IMR-90 (cell line): ENCODE data around the gene UGT1A7. TPM values are rescaled to one million over a fixed set of nuclear protein-coding genes. Genes with fewer than 3 reads are reported as not detected.

Experiments used
- ATAC-seq: fragments of 200-7000 bp; cut with Tn5 transposase; 2 replicates; pipeline ENCODE4 v1.9.1; 2020; ENCODE audit warnings: low read depth, mild to moderate bottlenecking, moderate library complexity
- BruUV-seq: library from RNA; stranded (reverse); fragments of 400-500 nt; replicated peaks from 2 replicates; lab custom pipeline; 2021; lab: Mats Ljungman, UMichigan
- CTCF ChIA-PET: fragments of 300-600 bp; formaldehyde crosslinking; extraction: SDS; loops from one replicate; lab custom pipeline; 2021; ENCODE audit warnings: antibody characterized with exemption; lab: Yijun Ruan, JAX
- POLR2A ChIA-PET: fragments of 300-600 bp; sonication (Branson Sonifier 250); formaldehyde crosslinking; loops from one replicate; lab custom pipeline; 2022; ENCODE audit warnings: antibody characterized with exemption; ENCODE audit not compliant: unreplicated experiment; lab: Charles Lee
- DNase-seq: peaks from one replicate; pipeline ENCODE4 v3.0.0; 2013
- H2AFZ ChIP-seq: replicated peaks from 2 replicates; pipeline ENCODE3; 2013; ENCODE audit warnings: low read length, mild to moderate bottlenecking; ENCODE audit not compliant: poor library complexity
- H2AK5ac ChIP-seq: 2 replicates; pipeline ENCODE4 v1.6.1; 2013; ENCODE audit warnings: low read depth, low read length, inconsistent platforms
- H2AK9ac ChIP-seq: replicated peaks from 2 replicates; pipeline ENCODE3; 2013; ENCODE audit warnings: mild to moderate bottlenecking, low read depth, low read length, moderate library complexity; ENCODE audit not compliant: poor library complexity
- H2BK120ac ChIP-seq: 2 replicates; pipeline ENCODE4 v1.6.1; 2013; ENCODE audit warnings: low read depth, low read length, inconsistent platforms
- H2BK15ac ChIP-seq: 3 replicates; pipeline ENCODE4 v1.6.1; 2013; ENCODE audit warnings: low read depth, low read length, inconsistent platforms
- H2BK20ac ChIP-seq: 2 replicates; pipeline ENCODE4 v1.6.1; 2013; ENCODE audit warnings: low read depth, mild to moderate bottlenecking, inconsistent platforms, low read length, moderate library complexity
- H2BK5ac ChIP-seq: 2 replicates; pipeline ENCODE4 v1.6.1; 2013; ENCODE audit warnings: mild to moderate bottlenecking, low read depth, low read length, inconsistent platforms; ENCODE audit not compliant: poor library complexity, severe bottlenecking
- H3K14ac ChIP-seq: replicated peaks from 2 replicates; pipeline ENCODE4 v1.6.1; 2013; ENCODE audit warnings: low read depth, low read length, inconsistent platforms
- H3K18ac ChIP-seq: 2 replicates; pipeline ENCODE4 v1.6.1; 2013; ENCODE audit warnings: low read depth, low read length, control low read depth
- H3K23ac ChIP-seq: 2 replicates; pipeline ENCODE4 v1.6.1; 2013; ENCODE audit warnings: low read depth, low read length, inconsistent platforms
- H3K27ac ChIP-seq: 2 replicates; pipeline ENCODE4 v1.5.1; 2013; ENCODE audit warnings: mild to moderate bottlenecking, control low read depth, low read length; ENCODE audit not compliant: insufficient read depth
- H3K27me3 ChIP-seq: 2 replicates; pipeline ENCODE4 v1.6.1; 2013; ENCODE audit warnings: low read length; ENCODE audit not compliant: control insufficient read depth, insufficient read depth
- H3K36me3 ChIP-seq: 2 replicates; pipeline ENCODE4 v1.6.1; 2013; ENCODE audit warnings: low read length, mixed read lengths; ENCODE audit not compliant: control insufficient read depth, insufficient read depth
- H3K4ac ChIP-seq: 2 replicates; pipeline ENCODE4 v1.6.1; 2013; ENCODE audit warnings: low read depth, low read length, inconsistent platforms
- H3K4me1 ChIP-seq: 2 replicates; pipeline ENCODE4 v1.6.1; 2013; ENCODE audit warnings: low read length, mixed read lengths; ENCODE audit not compliant: control insufficient read depth, insufficient read depth
- H3K4me2 ChIP-seq: 2 replicates; pipeline ENCODE4 v1.6.1; 2013; ENCODE audit warnings: low read depth, mild to moderate bottlenecking, control low read depth, low read length, moderate library complexity
- H3K4me3 ChIP-seq: 2 replicates; pipeline ENCODE4 v1.5.1; 2013; ENCODE audit warnings: low read depth, mild to moderate bottlenecking, control low read depth, low read length, moderate library complexity; ENCODE audit not compliant: insufficient read depth
- H3K56ac ChIP-seq: 2 replicates; pipeline ENCODE4 v1.6.1; 2013; ENCODE audit warnings: low read length, inconsistent platforms; ENCODE audit not compliant: insufficient read depth; ENCODE audit errors: extremely low read depth
- H3K79me1 ChIP-seq, 2 experiments: 2 replicates each; pipeline ENCODE4 v1.6.1; 2013; ENCODE audit warnings: low read length in 2 of 2, inconsistent platforms in 1 of 2, low read depth in 1 of 2
- H3K9ac ChIP-seq: 2 replicates; pipeline ENCODE4 v1.6.1; 2013; ENCODE audit warnings: low read depth, low read length, control low read depth
- H3K9me1 ChIP-seq: 2 replicates; pipeline ENCODE4 v1.6.1; 2013; ENCODE audit warnings: low read length, inconsistent platforms; ENCODE audit not compliant: insufficient read depth
- H3K9me3 ChIP-seq: 2 replicates; pipeline ENCODE4 v1.6.1; 2013; ENCODE audit warnings: low read length; ENCODE audit not compliant: control insufficient read depth, insufficient read depth
- H4K20me1 ChIP-seq: 2 replicates; pipeline ENCODE4 v1.6.1; 2013; ENCODE audit warnings: low read length, inconsistent platforms; ENCODE audit not compliant: insufficient read depth
- H4K5ac ChIP-seq: 2 replicates; pipeline ENCODE4 v1.6.1; 2013; ENCODE audit warnings: mild to moderate bottlenecking, low read depth, low read length, control low read depth
- H4K8ac ChIP-seq, 2 experiments: 2 replicates each; pipeline ENCODE4 v1.6.1; 2013; ENCODE audit warnings: low read depth in 2 of 2, low read length in 2 of 2, control low read depth in 1 of 2, inconsistent platforms in 1 of 2
- H4K91ac ChIP-seq: 2 replicates; pipeline ENCODE4 v1.6.1; 2013; ENCODE audit warnings: low read depth, low read length, inconsistent platforms; ENCODE audit not compliant: insufficient read depth
- CEBPB ChIP-seq: IDR thresholded peaks from 2 replicates; pipeline ENCODE4 v1.6.1; 2012; ENCODE audit warnings: low read depth, low read length, improper control_type of control experiment
- ELK1 ChIP-seq: fragments of 150-350 bp; IDR thresholded peaks from 2 replicates; pipeline ENCODE4 v1.6.1; 2016; ENCODE audit warnings: low read depth, mild to moderate bottlenecking, low read length, moderate library complexity, borderline replicate concordance
- MAZ ChIP-seq: IDR thresholded peaks from 2 replicates; pipeline ENCODE4 v1.6.1; 2012; ENCODE audit warnings: low read depth, mild to moderate bottlenecking, low read length, improper control_type of control experiment, moderate library complexity, borderline replicate concordance
- NFE2L2 ChIP-seq: fragments of 150-350 bp; IDR thresholded peaks from 2 replicates; pipeline ENCODE4 v1.6.1; 2016; ENCODE audit warnings: low read depth, mild to moderate bottlenecking, low read length
- POLR2A ChIP-seq: IDR thresholded peaks from 2 replicates; pipeline ENCODE4 v1.6.1; 2012; ENCODE audit warnings: mild to moderate bottlenecking, low read depth, low read length
- RAD21 ChIP-seq: IDR thresholded peaks from 2 replicates; pipeline ENCODE4 v1.6.1; 2012; ENCODE audit warnings: low read length, improper control_type of control experiment
- RFX5 ChIP-seq: IDR thresholded peaks from 2 replicates; pipeline ENCODE4 v1.8.0; 2012; ENCODE audit warnings: low read depth, mild to moderate bottlenecking, low read length, moderate library complexity
- SMC3 ChIP-seq: fragments of 150-350 bp; IDR thresholded peaks from 2 replicates; pipeline ENCODE4 v1.6.1; 2016; ENCODE audit warnings: low read depth, mild to moderate bottlenecking, antibody characterized with exemption, low read length, moderate library complexity
- USF2 ChIP-seq: fragments of 150-350 bp; IDR thresholded peaks from 2 replicates; pipeline ENCODE4 v1.6.1; 2017; ENCODE audit warnings: mild to moderate bottlenecking, antibody characterized with exemption, low read length, low read depth
- WGBS, 2 experiments: methylation state at CpG; one replicate each; pipeline versions ENCODE4 v1.1.5 to v1.1.7; 2013; ENCODE audit warnings: missing lambda C conversion rate in 2 of 2; ENCODE audit not compliant: insufficient read length in 1 of 2; ENCODE audit errors: extremely low coverage in 2 of 2; 5-methylcytosine and 5-hydroxymethylcytosine counted together
- dilution Hi-C: fragments of 300-500 bp; cut with HindIII; formaldehyde crosslinking; loops from one replicate; pipeline ENCODE4 v1.14.3; 2018; ENCODE audit warnings: low sequenced_read_pairs; ENCODE audit not compliant: unreplicated experiment
- in situ Hi-C: fragments of 300-500 bp; cut with MboI; formaldehyde crosslinking; loops from 3 replicates; pipeline ENCODE4 v1.14.3; 2019; ENCODE audit warnings: low sequenced_read_pairs, inconsistent platforms, mixed read lengths
- intact Hi-C: fragments of 100-400 bp; cut with micrococcal nuclease; formaldehyde crosslinking; loops from 2 replicates; pipeline ENCODE4 v1.10.0; 2022
- polyA plus RNA-seq, 3 experiments: library from polyadenylated mRNA; depleted of rRNA; stranded (reverse); fragments of >200 nt; gene quantifications; 2 replicates each; pipeline ENCODE4 v1.2.3, GENCODE V29; 2012; ENCODE audit warnings: low replicate concordance in 1 of 3
- total RNA-seq: library from RNA; depleted of rRNA; stranded (reverse); fragments of >200 nt; gene quantifications from 2 replicates; pipeline ENCODE4 v1.2.3, GENCODE V29; 2012

UGT1A7 gene
- total and polyA plus RNA-seq, 2 of the 4 experiments (the other 2 are of a cell fraction) = not detected

GRCh38 chr2:233780771-233781170, 99.1 kb downstream of the UGT1A7 start:
- Histone ChIP-seq H4K91ac (no peak overlapping the region), H3K56ac (no peak overlapping the region), H4K8ac (no peak overlapping the region), H2AK5ac (no peak overlapping the region), H3K9ac (no peak overlapping the region), H2BK20ac (no peak overlapping the region), H2BK5ac (no peak overlapping the region), H3K9me1 (no peaks in the 10 kb centered on the region), H3K79me1 (no peaks in the 10 kb centered on the region), H3K27me3 (no peaks in the 10 kb centered on the region), H3K23ac (no peak overlapping the region), H3K36me3 (no peaks in the 10 kb centered on the region), H2AK9ac (no peak overlapping the region), H4K5ac (no peak overlapping the region), H3K9me3 (peaks cover 3% of the 10 kb centered on the region; the same call in 1 of the 2 replicates), H4K20me1 (no peaks in the 10 kb centered on the region), H2BK120ac (no peak overlapping the region), H3K14ac (no peak overlapping the region), H3K4me2 (no peak overlapping the region), H2AFZ (no peak overlapping the region), H3K27ac (no peak overlapping the region), H2BK15ac (no peak overlapping the region), H3K18ac (no peak overlapping the region), H3K4me1 (no peaks in the 10 kb centered on the region), H3K4ac (no peak overlapping the region), H3K4me3 (no peak overlapping the region)
- DNase-seq (no peak), ATAC-seq (no peak)
- dilution Hi-C loops (no loop called here), in situ Hi-C loops (no loop called here), intact Hi-C loops (no loop called here)
- ChIA-PET POLR2A (no interaction called here), CTCF (no interaction called here)
- no peak for TF ChIP-seq RAD21
- no peak for TF ChIP-seq POLR2A
- TF ChIP-seq SMC3 = no peak
- no peak for TF ChIP-seq CEBPB
- no peak for TF ChIP-seq MAZ
- no peak for TF ChIP-seq RFX5
- no peak for TF ChIP-seq USF2
- TF ChIP-seq NFE2L2 = no peak
- no peak for TF ChIP-seq ELK1
- no TSS peak for BruUV-seq
- WGBS, 2 experiments = no CpG with 5 or more reads among the region's 4 CpGs
